ENCODE results near the gene SPECC1L. TPM values are rescaled to one million over a fixed set of nuclear protein-coding genes. Genes with fewer than 3 reads are reported as not detected.

The SPECC1L gene
- total and polyA plus RNA-seq, 10 of the 15 experiments (the other 5 are each of a cell fraction or from before 2014, with no cell fraction given) = 1.9 to 40.6 (median 19.1) TPM

GRCh38 chr22:24350627-24351026 is 80.0 kb downstream of the SPECC1L start (continued):
- TF ChIP-seq SMAD1 (IDR thresholded peaks at IDR 0.05; ENCODE audit: low read depth, partially characterized antibody) = no peak
- no peak for TF ChIP-seq PKNOX1 (IDR thresholded peaks at IDR 0.05)
- TF ChIP-seq TBL1XR1 (IDR thresholded peaks at IDR 0.05; ENCODE audit: low read depth, low read length) = no peak
- no peak for TF ChIP-seq CHD4 (IDR thresholded peaks at IDR 0.05)

- WGBS (ENCODE audit: insufficient coverage, insufficient replicate concordance, low lambda C conversion rate, missing lambda C conversion rate) = 95% methylated on average over 2 of the region's 2 CpGs
- Histone ChIP-seq H4K20me1 (ENCODE audit: control insufficient read depth, insufficient read depth) (no peaks in the 10 kb centered on the region), H2AFZ (ENCODE audit: control insufficient read depth, low read depth, low read length) (no peak overlapping the region), H3K9ac (ENCODE audit: control insufficient read depth, insufficient read depth, low read length) (no peak overlapping the region), H3K36me3 (ENCODE audit: control insufficient read depth in 2 of 2, insufficient read depth in 2 of 2, low read length in 1 of 2) (peaks cover 13 to 18% of the 10 kb centered on the region in 2 experiments), H3K4me3 (no peak overlapping the region), H3K27ac (ENCODE audit: control insufficient read depth, insufficient read depth) (no peak overlapping the region), H3K79me2 (ENCODE audit: control insufficient read depth, insufficient read depth, low read length) (no peaks in the 10 kb centered on the region), H3K9me3 (replicated peaks; ENCODE audit: control insufficient read depth, insufficient read depth, low read length) (peaks cover 3% of the 10 kb centered on the region; the same call in 1 of the 3 replicates), H3K4me1 (ENCODE audit: control insufficient read depth, insufficient read depth, low read length) (no peaks in the 10 kb centered on the region), H3K4me2 (ENCODE audit: control insufficient read depth, insufficient read depth) (no peak overlapping the region), H3K27me3 (replicated peaks in 1 of 2; ENCODE audit: control insufficient read depth in 2 of 2, insufficient read depth in 2 of 2, low read length in 1 of 2) (no peaks in the 10 kb centered on the region)
- intact Hi-C loops (cut with micrococcal nuclease; ENCODE audit: unreplicated experiment) (no loop called here), in situ Hi-C loops (cut with MboI) (no loop called here)
- no peak for ATAC-seq
- SMC1A ChIA-PET (ENCODE audit: uncharacterized antibody, unreplicated experiment) = no interaction called here
- DNase-seq (ENCODE audit: low read depth, low spot score) = no peak
- BruUV-seq (replicated peaks) = no TSS peak
- RAD21 ChIA-PET (ENCODE audit: unreplicated experiment) = no interaction called here
- CTCF ChIA-PET = interaction anchor here (1.1 kb wide), 1 partner anchor 62 kb away, joined by 3 read pairs; no protein-coding TSS in a partner anchor
- TF ChIP-seq GABPA (IDR thresholded peaks at IDR 0.05; ENCODE audit: low read depth) (no peak), IRF5 (IDR thresholded peaks at IDR 0.05; ENCODE audit: borderline replicate concordance) (no peak), E2F4 (IDR thresholded peaks at IDR 0.05; ENCODE audit: low read depth, low read length) (no peak), ZZZ3 (IDR thresholded peaks at IDR 0.05; ENCODE audit: control insufficient read depth, insufficient read length, low read depth) (no peak), NBN (IDR thresholded peaks at IDR 0.05) (no peak), ZSCAN29 (IDR thresholded peaks at IDR 0.05) (no peak), IKZF2 (IDR thresholded peaks at IDR 0.05) (no peak), CREB1 (IDR thresholded peaks at IDR 0.05; ENCODE audit: low read depth) (no peak)
- no peak for FAIRE-seq
- POLR2A ChIA-PET = no interaction called here
These were observed 82.5 kb downstream of the SPECC1L start for GRCh38 chr22:24353121-24353520.
